Measurements from ENCODE around the gene SLC7A1.

Gene SLC7A1

DNA sequence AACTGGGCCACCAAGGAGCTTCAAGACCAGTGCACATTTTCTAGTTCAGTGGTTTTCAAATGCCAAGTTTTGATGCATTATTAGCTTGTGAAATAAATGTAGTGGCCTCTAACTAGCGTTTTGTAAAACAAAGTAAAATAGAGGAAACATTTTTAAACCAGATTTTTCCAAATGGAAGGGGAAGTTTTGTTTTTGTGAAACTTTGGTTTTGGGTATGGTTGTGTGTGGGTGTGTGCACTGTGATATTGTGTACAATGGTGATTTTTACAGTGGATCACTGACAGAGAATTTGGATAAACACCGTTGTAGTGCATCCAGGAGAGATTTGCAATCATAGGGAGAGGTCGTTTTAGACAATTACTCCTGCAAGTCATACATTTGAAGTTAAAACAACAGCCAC lies 108.9 kb downstream of the SLC7A1 start:
- H3K27ac ChIP-seq, result no peak overlapping the region
- TF ChIP-seq, protein P1, sequence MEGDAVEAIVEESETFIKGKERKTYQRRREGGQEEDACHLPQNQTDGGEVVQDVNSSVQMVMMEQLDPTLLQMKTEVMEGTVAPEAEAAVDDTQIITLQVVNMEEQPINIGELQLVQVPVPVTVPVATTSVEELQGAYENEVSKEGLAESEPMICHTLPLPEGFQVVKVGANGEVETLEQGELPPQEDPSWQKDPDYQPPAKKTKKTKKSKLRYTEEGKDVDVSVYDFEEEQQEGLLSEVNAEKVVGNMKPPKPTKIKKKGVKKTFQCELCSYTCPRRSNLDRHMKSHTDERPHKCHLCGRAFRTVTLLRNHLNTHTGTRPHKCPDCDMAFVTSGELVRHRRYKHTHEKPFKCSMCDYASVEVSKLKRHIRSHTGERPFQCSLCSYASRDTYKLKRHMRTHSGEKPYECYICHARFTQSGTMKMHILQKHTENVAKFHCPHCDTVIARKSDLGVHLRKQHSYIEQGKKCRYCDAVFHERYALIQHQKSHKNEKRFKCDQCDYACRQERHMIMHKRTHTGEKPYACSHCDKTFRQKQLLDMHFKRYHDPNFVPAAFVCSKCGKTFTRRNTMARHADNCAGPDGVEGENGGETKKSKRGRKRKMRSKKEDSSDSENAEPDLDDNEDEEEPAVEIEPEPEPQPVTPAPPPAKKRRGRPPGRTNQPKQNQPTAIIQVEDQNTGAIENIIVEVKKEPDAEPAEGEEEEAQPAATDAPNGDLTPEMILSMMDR (conservative IDR thresholded peaks at IDR 0.05), result no peak

DNA sequence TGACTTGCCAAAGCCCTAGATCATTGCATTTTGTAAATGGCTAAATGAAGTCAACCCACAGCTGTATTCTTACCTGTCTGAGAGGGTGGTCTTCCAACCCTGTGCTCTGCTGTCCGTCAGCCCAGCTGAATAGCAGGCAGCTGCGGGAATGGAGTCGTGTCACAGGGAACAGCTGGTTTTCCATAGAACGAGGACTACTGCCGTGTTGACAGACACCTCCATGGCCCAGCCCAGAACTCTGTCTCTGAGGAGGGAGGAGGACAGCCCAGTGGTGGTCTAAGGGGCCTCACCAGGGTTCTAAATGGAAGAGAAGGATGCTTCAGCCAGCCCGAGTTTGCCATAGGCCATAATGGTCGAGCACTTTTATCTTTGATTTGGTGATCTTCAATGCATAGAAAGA lies 110.7 kb downstream of the SLC7A1 start:
- TF ChIP-seq, protein P1 (conservative IDR thresholded peaks at IDR 0.05), result no peak
- no peak overlapping the region; the same call in 1 of the 2 replicates for H3K27ac ChIP-seq

DNA sequence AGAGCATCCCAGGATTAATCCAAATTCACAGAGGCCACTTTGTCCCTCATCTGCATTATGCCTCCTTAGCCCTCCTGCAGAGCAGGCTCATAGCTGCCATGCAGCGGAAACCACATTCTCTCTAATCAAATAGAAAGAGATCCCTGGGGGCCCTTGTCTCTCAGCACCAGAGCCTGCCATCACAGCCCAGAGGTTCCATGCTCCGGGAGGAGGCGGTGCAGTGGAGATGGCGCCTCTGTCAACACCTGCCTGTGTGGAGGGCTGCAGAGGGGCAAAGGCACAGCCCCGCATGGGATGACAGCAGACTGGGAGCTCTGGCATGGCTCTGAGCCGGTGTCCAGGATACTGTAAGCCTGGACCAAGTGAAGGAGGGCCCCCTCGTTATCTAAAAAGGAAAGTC lies 111.3 kb downstream of the SLC7A1 start:
- TF ChIP-seq, protein P1 (conservative IDR thresholded peaks at IDR 0.05), result no peak

DNA sequence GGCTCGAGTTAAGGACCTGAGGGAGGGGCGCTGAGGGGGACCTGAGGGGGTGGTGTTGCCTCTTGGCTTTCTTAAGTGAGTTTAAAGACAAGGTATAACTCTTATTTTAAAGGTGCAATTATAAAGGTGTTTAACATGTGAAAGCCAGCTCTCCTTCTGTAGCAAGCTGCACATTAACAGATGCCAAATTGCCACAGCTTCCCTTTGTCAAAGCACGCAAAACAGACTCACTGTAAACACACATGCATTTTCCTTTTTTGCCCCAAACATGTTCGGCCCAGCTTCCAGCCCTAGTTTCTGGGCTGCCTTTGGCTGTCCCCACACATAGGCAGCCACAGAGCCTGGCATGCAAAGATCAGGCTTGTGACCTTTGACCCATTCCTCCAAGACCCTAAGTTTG lies 111.9 kb downstream of the SLC7A1 start:
- H3K27ac ChIP-seq, result peak overlapping the region; percentile 74

More for the DNA sequence above, 111.3 kb downstream of the SLC7A1 start:
- peak overlapping the region; percentile 74 for H3K27ac ChIP-seq

DNA sequence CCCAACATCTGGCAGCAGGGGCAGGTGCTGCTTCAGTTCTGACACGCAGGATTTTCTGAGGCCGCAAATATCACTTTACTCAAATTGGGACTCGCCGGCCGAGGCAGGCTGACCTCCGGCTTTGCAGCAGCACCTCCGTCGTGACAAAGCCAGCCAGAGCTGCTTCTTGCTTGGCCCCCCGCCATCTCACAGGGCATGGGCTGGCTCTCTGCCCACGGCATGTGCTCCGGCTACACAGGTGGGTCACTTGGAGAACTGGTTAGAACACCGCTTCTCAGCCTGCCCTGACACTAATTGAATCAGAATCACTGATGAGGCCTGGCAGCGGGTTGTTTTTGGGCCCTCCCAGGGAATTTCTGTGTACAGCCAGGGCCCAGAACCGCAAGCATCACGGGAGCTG lies 112.3 kb downstream of the SLC7A1 start:
- TF ChIP-seq, protein P1 (conservative IDR thresholded peaks at IDR 0.05), result no peak
- peak overlapping the region; percentile 74 for H3K27ac ChIP-seq

More for the DNA sequence above, 111.9 kb downstream of the SLC7A1 start:
- TF ChIP-seq, protein P1 (conservative IDR thresholded peaks at IDR 0.05), result no peak

DNA sequence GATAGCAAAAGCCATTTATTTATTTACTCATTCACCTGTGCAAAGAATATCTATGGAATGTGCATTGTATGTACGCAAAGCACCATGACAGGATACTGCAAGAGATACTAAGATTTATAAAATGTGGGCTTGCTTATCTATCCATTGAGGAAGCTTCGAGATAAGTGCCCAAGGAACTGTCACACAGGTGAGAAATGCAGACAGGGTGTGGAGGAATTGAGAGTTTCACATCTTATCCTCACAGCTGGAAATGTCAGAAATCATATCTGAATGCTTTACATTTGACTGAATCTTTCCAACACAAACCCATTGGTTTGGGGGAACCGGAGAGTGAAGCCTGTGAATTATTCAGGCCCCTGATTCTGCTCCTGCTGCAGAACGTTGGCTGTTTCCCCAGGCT lies 113.0 kb downstream of the SLC7A1 start:
- TF ChIP-seq, protein P1 (conservative IDR thresholded peaks at IDR 0.05), result no peak
- peak overlapping the region; percentile 74 for H3K27ac ChIP-seq

DNA sequence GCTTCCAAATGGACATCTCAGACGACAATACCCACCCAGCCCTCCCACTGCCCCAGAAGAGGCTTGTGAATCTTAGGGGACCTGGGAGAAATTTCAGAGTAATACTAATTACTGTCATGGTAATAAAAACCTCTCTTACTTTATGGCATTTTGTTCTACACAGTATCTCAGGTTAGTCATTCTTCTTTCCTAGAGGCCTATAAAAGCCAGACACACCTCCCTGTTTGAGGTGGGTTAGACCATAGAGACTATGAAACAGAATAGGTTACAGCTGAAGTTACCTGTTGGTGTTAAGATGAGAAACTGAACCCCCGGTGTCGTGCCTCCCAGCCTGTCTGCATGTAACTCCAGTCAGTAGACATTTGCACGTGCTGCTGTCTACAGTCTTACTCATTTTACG lies 113.9 kb downstream of the SLC7A1 start:
- TF ChIP-seq, protein P1 (conservative IDR thresholded peaks at IDR 0.05), result no peak
- H3K27ac ChIP-seq, result no peak overlapping the region
